ENCODE results near the gene WNT9A.

DNA sequence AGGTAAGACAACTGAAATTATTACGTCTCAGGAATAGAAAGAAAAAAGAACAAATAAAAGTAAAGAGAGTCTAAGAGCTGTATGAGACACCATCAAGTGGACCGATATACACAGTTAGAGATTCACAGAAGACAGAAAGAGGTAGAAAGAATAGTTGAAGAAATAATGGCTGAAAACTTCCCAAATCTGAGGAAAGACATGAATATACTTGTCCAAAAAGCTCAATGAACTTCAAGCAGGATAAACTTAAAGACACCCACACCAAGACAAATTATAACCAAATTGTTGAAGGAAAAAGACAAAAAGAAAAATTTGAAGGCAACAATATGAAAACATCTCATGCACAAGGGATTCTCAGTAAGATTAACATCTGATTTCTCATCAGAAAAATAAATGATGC, 39.4 kb upstream of the WNT9A start:
- no peak for TF ChIP-seq GATA2 (IDR thresholded peaks at IDR 0.05; ENCODE audit: low read depth, low read length)
- TF ChIP-seq GATA3 (IDR thresholded peaks at IDR 0.05; ENCODE audit: low read depth, low read length): no peak

All from SH-SY5Y (cell line).